Medulla oblongata (tissue), 1 donor: ENCODE results near the gene KCNK6.
"Not testable (repeated sequence)": the region's sequence is repeated elsewhere in the genome, so short reads cannot be mapped to it uniquely, and the experiment has no call there.

Source experiments
- DNase-seq: peaks from one replicate; pipeline ENCODE4 v3.0.0-alpha.2; 2015; ENCODE audit errors: extremely low spot score

KCNK6 gene

DNA sequence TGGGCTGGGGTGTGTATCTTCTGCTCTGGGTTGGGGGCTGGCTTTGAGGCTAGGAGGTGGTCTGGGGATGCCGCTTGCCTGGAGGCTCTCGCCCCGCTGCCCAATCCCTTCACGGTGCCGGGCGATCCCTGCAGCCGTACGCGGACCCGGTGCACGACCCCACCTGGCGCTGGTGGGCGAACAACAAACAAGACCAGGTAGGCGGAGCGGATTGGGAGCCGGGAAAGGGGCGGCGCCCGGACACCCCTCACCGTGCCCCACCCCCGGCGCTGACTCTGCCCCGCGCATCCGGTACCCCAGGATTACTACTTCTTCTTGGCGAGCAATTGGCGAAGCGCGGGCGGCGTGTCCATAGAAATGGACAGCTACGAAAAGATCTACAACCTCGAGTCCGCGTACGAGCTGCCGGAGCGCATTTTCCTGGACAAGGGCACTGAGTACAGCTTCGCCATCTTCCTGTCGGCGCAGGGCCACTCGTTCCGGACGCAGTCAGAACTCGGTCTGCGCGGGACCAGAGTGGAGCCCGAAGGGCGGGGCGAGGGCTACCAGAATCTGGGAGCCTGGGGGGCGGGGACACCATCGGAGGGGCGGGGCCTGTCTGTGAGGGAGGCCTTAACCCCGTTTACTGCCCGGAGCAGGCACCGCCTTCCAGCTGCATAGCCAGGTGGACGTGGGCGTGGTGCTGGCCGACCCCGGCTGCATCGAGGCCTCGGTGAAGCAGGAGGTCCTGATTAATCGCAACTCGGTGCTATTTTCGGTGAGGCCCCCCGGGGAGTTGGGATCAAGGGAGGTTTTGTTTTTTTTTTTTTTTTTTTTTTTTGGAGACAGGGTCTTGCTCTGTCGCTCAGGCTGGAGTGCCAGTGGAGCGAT, 42.7 kb downstream of the KCNK6 start:
- DNase-seq = peak; percentile 14

DNA sequence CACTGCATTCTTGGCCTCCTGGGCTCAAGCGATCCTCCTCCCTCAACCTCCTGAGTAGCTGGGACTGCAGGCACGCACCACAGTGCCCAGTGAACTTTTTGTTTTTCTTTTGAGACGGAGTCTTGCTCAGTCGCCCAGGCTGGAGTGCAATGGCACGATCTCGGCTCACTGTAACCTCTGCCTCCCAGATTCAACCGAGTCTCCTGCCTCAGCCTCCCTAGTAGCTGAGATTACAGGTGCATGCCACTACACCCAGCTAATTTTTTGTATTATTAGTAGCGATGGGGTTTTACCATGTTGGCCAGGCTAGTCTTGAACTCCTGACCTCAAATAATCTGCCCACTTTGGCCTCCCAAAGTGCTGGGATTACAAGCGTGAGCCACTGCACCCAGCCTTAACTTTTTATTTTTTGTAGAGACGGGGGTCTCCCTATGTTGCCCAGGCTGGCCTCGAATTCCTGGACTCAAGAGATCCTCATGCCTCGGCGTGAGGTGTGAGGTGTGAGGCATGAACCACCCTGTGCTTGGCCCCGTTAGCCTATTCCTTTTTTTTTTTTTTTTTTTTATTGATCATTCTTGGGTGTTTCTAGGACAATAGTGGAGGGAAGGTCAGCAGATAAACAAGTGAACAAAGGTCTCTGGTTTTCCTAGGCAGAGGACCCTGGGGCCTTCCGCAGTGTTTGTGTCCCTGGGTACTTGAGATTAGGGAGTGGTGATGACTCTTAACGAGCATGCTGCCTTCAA, 43.5 kb downstream of the KCNK6 start:
- not testable (repeated sequence) for DNase-seq

DNA sequence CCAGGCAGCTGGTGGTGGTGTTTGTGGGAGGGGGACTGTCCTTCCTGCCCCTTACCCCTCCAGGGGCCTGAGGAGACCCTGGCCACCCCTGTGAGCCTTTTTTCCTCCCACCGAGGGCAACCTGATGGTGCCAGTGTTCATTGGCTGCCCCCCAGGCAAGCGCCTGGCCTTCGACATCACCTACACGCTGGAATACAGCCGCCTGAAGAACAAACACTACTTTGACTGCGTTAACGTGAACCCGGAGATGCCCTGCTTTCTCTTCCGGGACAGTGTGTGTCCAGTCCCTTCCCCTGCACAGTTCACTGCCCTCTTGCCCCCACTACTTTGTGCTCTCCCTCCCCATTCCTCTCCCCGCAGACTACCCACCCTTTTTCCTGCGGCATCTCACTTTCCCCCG, 47.4 kb downstream of the KCNK6 start:
- no peak for DNase-seq

DNA sequence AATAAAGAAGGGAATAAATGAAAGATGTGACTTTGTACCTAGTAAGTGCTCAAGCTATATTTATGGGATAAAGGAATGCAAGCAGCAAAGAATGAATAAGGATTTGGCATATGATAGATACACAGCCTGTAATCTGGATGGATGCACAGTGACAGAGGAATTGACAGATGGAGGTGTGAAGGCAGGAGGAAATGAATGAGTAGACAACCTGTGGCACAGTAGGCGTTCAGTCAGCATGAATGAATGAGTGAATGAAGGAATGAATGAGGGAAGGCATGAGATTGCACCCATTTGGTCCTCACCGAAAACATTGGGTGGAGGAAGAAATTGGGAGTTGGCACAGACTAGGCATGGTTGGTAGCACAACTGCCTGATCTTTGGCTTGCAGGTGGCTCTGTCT, 49.9 kb downstream of the KCNK6 start:
- no peak for DNase-seq

DNA sequence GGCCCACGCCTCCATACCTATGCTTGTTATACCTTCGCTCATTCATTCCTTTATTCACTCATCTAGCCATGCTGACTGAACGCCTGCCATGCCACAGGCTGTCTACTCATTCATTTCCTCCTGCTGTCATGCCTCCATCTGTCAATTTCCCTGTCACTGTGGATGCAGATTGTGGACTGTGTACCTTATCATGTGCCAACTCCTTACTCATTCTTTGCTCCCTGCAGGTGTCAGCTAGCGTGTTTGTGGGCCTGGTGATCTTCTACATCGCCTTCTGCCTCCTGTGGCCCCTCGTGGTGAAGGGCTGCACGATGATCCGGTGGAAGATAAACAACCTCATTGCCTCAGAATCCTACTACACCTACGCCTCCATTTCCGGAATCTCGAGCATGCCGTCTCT, 50.7 kb downstream of the KCNK6 start:
- DNase-seq = no peak

DNA sequence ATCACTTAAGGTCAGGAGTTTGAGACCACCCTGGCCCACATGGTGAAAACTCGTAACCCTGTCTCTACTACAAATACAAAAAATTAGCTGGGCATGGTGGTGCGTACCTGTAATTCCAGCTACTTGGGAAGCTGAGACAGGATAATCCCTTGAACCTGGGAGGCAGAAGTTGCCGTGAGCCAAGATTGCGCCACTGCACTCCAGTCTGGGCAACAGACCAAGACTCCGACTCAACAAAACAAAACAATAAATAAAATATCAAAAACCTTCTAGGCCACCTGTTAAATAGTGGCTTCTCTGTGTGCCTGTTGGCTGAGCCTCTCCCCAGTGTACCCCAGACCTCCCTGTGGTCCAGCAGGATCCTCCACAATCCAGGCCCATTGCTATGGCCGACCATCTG, 51.4 kb downstream of the KCNK6 start:
- no peak for DNase-seq

DNA sequence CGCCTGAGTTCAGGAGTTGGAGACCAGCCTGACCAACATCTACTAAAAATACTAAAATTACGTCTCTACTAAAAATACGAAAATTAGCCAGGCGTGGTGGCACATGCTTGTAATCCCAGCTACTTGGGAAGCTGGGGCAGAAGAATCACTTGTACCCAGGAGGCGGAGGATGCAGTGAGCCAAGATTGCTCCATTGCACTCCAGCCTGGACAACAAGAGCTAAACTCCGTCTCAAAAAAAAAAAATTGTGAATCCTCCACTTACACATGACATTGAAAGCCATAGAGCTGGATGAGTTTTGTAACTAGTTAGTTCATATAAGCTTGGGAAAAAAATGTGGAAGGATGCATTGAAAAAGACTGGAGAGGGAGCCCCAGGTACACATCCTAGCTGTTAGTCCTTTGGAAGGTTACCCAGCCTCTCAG, 54.3 kb downstream of the KCNK6 start:
- no peak for DNase-seq

DNA sequence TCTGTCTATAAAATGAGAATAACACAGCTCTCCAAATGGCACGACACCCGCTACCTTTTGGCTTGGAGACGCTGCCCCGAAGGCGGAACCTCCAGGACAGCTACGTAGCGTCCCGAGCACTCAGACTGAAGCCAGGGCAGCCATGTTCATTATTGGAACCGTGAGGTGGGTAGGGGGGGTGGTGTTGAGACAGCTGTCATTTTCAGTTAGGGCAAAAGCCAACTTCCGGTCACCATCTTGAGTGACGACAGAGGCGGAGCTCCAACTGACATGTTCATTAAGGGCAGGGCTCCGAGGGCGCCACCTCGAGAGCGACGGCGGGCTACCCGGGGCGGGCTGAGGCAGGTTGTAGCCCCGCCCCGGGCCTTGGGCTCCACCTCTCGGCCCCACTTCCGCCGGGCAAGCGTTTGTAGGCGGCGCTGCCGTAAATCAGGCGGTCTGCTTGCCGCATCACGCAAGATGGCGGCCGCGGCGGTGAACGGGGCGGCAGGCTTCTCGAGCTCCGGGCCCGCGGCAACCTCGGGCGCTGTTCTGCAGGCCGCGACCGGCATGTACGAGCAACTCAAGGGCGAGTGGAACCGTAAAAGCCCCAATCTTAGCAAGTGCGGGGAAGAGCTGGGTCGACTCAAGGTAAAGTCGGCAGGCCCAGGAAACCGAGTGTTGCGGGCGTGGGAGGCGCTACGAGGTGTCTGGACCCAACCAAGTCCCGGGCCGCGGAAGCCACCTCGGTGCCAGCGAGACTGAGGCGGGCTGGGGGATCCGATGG, 54.9 kb downstream of the KCNK6 start, which contains the start of gene PSMD8:
PSMD8 (plus strand) TSS at position 240 of the 766 bp plus-strand sequence; CDS start at position 271, 31 bp downstream.
- DNase-seq = peak; percentile 100

DNA sequence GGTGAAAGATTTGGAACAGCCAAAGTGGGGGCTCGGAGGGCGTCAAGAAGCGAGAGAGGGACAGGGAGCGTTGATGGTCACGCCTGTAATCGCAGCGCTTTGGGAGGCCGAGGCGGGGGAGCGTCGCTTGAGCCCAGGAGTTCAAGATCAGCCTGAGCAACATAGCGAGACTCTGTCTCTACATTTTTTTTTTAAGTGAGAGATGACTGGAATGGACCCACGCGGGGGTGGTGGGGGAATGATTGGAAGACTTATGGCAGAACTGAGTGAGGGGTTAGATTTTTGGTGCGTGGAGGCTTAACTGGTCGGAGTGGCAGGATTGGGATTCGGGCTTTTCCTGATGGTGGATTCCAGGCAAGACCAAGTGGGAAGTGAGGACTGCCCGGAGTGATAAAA, 55.5 kb downstream of the KCNK6 start:
- DNase-seq = peak; percentile 12

DNA sequence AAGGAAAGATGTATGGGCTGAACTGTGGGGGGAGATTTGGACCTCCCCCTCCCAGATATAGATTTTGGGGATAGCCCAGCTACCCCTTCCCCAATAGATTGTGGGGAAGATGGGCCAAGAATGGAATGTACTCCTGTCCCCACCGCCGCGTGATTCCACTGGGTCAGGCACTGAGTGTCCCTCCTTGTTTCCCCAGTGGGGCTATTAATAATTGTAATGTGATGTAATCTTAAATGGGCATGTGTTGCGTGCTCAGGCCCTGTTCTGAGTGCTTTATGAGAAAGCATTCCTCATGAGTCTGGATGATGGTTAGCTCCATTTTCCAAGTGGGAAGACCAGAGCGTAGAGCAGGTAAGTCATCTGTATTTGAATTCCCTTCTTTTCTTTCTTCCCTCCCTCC, 56.1 kb downstream of the KCNK6 start:
- DNase-seq = no peak

DNA sequence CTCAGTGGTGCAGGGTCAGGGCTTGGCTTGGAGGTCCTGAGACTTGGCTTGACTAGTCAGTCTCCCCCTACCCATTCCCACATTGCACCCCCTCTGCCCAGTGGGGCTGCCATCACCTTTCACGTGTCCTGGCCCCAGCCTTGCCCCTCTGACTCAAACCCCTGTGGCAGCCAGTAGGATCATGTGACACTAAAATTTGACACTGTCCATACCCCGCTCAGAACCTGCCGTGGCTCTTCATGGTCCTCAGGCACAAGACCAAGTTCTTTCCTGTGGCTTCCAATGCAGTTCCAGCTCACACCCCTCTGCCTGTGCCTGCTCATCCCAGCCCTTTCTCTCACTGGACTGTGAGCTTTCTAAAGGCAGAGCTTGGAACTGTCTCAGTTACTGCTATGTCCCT, 56.9 kb downstream of the KCNK6 start:
- DNase-seq = no peak

DNA sequence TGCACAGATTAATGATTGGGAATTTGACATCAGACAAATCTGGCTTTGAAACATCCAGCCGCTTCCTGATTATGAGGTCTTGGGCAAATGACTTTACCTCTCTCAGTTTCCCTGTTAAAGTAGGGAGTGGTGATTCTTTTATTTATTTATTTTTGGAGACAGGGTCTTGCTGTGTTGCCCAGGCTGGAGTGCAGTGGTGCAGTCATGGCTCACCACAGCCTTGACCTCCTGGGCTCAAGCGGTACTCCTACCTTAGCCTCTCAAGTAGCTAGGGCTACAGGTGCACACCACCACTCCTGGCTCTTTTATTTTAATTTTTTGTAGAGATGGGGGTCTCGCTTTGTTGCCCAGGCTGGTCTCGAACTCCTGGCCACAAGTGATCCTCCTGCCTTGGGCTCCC, 57.4 kb downstream of the KCNK6 start:
- no peak for DNase-seq

DNA sequence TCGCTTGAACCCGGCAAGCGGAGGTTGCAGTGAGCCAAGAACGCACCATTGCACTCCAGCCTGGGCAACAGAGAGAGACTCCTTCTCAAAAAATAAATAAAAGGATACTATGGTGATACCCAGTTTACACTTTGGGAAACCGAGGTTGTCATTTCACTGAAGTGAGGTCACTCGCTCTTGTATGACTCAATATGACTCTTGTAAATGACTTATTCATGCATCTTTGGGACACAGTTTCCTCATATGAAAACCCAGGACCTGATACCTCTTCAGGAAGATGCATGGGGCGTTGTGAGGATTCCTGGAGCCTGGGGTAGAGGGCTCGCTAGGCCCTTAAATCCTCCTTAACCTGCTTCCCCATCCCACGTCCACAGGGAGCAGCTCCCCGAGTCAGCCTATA, 59.2 kb downstream of the KCNK6 start:
- no peak for DNase-seq

DNA sequence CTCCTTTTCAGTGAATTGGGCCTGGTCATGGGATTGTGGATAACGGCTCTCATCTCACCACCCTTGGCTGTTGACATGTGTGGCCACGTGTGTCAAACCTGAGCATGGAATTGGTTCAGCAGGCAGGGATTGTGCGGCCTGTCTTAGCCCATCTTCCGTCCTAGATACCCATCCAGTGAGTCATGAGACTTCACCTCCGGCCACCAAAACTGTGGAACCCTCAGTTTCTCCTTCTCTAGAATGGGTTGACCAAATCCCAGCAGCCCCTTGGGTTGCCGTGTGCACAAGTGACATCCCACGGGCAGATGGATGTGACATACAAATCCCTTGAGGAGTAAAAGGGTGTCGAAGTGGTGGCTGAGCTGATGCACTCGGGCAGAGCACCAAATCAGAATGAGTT, 61.5 kb downstream of the KCNK6 start:
- no peak for DNase-seq
